H4 (cell line): ENCODE data around the gene TACC2. TPM values are rescaled to one million over a fixed set of nuclear protein-coding genes. Genes with fewer than 3 reads are reported as not detected.

Experiments used
- DNase-seq: peaks from one replicate; pipeline ENCODE4 v3.0.0-alpha.2; 2015; ENCODE audit warnings: low spot score
- total RNA-seq: library from RNA; depleted of rRNA; stranded (reverse); fragments of >200 nt; shearing (Covaris generic); gene quantifications from 2 replicates; pipeline ENCODE4 v1.2.3, GENCODE V29; 2014

Gene TACC2
- total RNA-seq, 1 experiment from 2014 or later, result 1.8 TPM

GRCh38 chr10:122220736-122221135 lies 231.8 kb downstream of the TACC2 start:
- no peak for DNase-seq

GRCh38 chr10:122221958-122222357 lies 233.0 kb downstream of the TACC2 start:
- no peak for DNase-seq

- no peak for DNase-seq
Measured at GRCh38 chr10:122222638-122223037, 233.7 kb downstream of the TACC2 start.

- DNase-seq, result no peak
Measured at GRCh38 chr10:122224159-122224558, 235.2 kb downstream of the TACC2 start.

- no peak for DNase-seq
Measured at GRCh38 chr10:122225330-122225729, 236.4 kb downstream of the TACC2 start.

GRCh38 chr10:122227754-122228153 lies 238.8 kb downstream of the TACC2 start:
- no peak for DNase-seq

- no peak for DNase-seq
Measured at GRCh38 chr10:122229666-122230065, 240.7 kb downstream of the TACC2 start.

GRCh38 chr10:122230222-122230621 lies 241.3 kb downstream of the TACC2 start:
- no peak for DNase-seq

- no peak for DNase-seq
Measured at GRCh38 chr10:122232769-122233168, 243.8 kb downstream of the TACC2 start.

- DNase-seq, result no peak
Measured at GRCh38 chr10:122233857-122234348, 244.9 kb downstream of the TACC2 start.

- DNase-seq, result no peak
Measured at GRCh38 chr10:122234416-122234815, 245.5 kb downstream of the TACC2 start.

GRCh38 chr10:122236690-122237306 lies 247.8 kb downstream of the TACC2 start:
- DNase-seq, result no peak

- no peak for DNase-seq
Measured at GRCh38 chr10:122237331-122237990, 248.5 kb downstream of the TACC2 start.

GRCh38 chr10:122239578-122240257 lies 250.8 kb downstream of the TACC2 start:
- DNase-seq, result no peak

GRCh38 chr10:122240401-122240800 lies 251.4 kb downstream of the TACC2 start:
- no peak for DNase-seq

GRCh38 chr10:122241836-122242235 lies 252.9 kb downstream of the TACC2 start:
- no peak for DNase-seq

GRCh38 chr10:122243550-122243949 lies 254.6 kb downstream of the TACC2 start:
- DNase-seq, result no peak

GRCh38 chr10:122244001-122244975 lies 255.3 kb downstream of the TACC2 start:
- DNase-seq, result no peak

- DNase-seq, result no peak
Measured at GRCh38 chr10:122245136-122245535, 256.2 kb downstream of the TACC2 start.

- no peak for DNase-seq
Measured at GRCh38 chr10:122245897-122246296, 256.9 kb downstream of the TACC2 start.

GRCh38 chr10:122246830-122247520 lies 258.0 kb downstream of the TACC2 start:
- no peak for DNase-seq
